ENCODE data around the gene SPRY1.

- TF ChIP-seq CTCF (IDR thresholded peaks at IDR 0.05) (no peak), POLR2A (IDR thresholded peaks at IDR 0.05) (no peak)
Observed at GRCh38 chr4:123427951-123428350, 31.4 kb downstream of the SPRY1 start.
